GM20000 (cell line): ENCODE data around the gene SYNDIG1.

Experiments
- DNase-seq: peaks from one replicate; pipeline ENCODE4 v3.0.0; 2012; ENCODE audit warnings: low spot score
- TF ChIP-seq, protein P1 (sequence below): IDR thresholded peaks from 2 replicates; pipeline ENCODE4 v1.5.1; 2012; ENCODE audit warnings: mild to moderate bottlenecking, control low read depth; ENCODE audit errors: extremely low read depth, missing control alignments

SYNDIG1 gene

DNA sequence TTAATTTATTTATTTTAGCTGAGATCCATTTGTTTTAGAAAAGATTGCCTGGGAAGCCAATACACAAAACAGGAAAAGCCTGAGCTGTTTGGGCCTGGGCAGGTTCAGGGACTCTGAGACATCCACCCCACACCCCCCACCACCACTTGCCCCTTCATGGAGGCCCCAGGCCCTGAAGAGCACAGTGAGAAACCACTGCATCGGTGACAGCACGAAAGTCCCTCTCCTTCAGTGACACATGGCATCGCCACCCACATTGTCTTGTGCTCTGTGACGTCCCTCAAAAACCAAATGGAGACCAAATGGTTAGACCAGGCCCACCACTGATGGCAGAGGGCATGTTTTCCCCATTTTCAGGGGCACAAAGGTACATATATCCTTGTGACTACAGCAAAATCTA is 106.4 kb downstream of the SYNDIG1 start:
- no peak for DNase-seq
- TF ChIP-seq, protein P1, sequence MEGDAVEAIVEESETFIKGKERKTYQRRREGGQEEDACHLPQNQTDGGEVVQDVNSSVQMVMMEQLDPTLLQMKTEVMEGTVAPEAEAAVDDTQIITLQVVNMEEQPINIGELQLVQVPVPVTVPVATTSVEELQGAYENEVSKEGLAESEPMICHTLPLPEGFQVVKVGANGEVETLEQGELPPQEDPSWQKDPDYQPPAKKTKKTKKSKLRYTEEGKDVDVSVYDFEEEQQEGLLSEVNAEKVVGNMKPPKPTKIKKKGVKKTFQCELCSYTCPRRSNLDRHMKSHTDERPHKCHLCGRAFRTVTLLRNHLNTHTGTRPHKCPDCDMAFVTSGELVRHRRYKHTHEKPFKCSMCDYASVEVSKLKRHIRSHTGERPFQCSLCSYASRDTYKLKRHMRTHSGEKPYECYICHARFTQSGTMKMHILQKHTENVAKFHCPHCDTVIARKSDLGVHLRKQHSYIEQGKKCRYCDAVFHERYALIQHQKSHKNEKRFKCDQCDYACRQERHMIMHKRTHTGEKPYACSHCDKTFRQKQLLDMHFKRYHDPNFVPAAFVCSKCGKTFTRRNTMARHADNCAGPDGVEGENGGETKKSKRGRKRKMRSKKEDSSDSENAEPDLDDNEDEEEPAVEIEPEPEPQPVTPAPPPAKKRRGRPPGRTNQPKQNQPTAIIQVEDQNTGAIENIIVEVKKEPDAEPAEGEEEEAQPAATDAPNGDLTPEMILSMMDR: no peak

DNA sequence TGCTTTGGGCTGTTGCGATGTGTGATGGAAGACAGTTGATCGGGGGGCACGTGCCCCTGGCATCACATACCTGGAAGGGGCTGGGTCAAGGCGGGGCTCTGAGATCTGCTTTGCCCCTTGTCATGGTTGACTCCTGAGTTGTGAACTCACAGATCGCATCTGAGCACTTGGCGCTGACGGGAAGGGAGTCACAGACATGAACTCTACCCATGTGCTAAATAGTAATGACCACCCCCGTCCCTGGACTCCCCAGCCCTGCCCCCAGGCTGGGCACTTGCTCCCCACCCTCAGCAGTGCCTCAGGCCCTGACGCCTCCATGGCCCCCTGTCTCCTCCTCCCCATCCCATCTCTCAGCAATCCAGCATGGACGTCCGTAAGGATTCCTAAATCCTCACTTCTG is 107.0 kb downstream of the SYNDIG1 start:
- DNase-seq: no peak
- TF ChIP-seq, protein P1: no peak

DNA sequence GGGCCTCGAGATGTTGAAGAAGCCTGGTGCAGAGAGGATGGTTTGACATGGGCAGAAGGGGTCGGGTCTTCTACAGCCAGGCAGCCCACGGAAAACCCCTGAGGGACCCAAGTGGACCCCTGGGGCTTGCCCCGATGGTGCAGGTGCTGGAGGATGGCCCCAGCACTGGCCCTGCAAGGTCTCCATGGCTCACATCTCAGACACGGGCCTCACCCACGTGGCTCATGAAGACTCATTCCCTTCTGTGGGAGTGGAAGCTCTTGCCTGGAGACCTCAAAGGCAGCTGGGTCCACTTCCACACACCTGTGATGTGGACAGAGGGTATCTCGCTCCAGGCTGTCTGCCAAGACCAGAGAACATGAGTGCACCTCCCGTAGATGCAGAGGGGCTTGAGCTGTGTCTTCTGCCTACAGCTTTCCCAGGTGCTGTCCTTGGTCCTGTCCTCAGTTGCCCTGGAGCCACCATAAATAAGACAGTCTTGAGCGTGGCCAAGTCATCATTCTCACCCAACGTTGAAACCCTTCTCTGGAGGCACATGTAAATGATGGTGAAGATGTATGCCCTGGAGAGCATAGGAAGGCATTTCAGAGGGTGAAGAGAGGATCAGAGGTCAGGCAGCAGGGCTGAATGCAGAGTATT is 108.0 kb downstream of the SYNDIG1 start:
- DNase-seq: no peak
- TF ChIP-seq, protein P1: no peak

DNA sequence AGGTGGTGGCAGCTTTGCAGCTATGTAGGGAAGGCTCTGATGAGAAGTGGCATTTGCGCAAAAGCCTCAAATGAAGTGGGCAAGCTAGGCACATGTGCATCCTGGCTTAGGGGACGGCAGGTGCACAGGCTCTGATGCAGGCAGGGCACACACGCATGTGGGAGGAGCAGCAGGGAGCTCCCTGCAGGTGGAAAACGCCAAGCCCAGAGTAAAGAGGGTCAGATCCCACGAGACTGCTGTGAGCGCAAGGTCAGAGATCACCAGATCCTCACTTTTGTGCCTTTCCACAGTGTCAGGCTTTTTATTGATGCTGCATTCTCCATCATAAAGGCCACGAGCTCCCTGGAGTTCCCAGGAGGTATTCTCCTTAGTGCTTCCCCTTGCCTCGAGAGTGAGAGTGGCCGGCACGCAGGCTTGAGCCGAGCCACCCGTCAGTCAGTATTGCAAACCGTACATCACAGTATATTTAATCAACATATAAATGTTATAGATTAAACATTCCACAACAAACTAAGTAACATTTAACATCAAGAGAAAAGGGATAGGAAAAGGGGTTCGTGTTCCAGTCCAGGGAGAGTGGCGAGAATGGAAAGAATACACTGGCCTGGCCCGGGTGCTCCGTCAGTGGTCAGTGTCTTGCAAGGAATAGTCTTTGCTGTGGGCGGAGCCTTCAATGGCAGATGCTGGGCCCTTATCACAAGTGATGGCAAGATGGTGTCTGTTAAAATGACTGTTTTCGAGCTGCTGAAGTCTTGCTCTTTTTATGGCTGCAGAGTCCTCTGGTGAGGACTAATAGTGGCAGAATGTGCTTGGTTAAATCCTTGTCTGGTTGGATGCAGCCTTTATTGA is 109.4 kb downstream of the SYNDIG1 start:
- TF ChIP-seq, protein P1: no peak
- no peak for DNase-seq

DNA sequence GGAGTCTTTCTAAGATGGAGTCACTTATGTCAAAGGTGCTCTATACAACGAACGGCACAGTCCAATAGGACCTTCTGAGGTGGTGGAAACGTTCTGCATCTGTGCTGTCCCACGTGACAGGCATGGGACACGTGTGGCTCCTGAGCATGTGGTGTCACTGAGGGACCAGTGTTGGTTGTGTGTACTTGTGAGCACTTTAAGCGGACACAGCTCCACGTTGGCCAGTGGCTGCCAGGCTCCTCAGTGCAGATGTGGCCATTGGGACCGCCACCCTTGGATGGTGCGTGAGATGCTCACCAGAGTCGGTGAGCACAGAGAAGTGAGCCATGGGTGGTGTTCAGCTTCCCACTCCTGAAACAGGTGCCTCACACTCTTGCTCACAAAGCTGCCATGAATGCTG is 110.0 kb downstream of the SYNDIG1 start:
- TF ChIP-seq, protein P1: no peak
- no peak for DNase-seq

DNA sequence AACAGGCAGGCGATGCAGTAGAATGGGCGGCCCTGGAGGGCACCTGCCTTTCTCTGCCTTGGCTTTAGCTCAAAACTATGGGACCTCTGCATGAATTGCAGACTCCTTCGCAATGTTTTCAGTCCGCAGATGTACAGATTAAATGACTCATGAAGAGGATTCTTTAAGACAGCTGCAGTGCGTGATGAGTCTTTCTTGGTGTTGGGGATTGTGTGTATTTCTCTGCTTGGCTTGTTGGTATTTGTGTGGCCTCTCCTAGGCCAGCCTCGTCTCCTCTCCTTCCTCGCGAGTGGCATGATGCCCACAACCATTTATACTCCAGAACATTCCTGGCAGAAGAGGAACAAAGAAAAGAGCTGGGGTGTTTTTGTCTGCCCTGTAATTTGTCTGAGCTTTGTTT is 110.6 kb downstream of the SYNDIG1 start:
- TF ChIP-seq, protein P1: no peak
- DNase-seq: no peak

DNA sequence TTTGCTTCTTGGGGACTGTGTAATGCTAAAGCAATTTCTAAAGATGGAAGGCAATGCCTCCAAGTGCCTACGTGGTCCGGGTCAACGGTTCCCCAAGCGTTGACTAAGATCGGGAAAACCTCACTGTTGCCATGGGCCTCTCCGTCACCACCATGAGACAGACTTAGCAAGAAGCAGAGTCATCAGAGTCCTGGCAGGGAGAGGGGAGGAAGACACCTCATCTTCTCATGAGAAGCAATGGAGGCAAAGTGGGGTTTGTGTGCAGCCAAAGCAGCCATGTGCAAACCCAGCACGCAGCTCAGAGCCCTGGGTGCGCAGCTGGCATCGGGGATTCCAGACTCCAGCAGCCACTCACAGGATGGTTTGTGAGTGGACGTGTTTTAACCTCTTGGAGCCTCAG is 111.4 kb downstream of the SYNDIG1 start:
- no peak for DNase-seq
- TF ChIP-seq, protein P1: no peak
